Hematopoietic multipotent progenitor cell (in vitro differentiated cells): Measurements from ENCODE around the gene FGF19. TPM values are rescaled to one million over a fixed set of nuclear protein-coding genes. Genes with fewer than 3 reads are reported as not detected.

Experiments used
- total RNA-seq: library from RNA; depleted of rRNA; stranded (reverse); fragments of >200 nt; gene quantifications from one replicate; pipeline ENCODE4 v1.2.3, GENCODE V29; 2012

FGF19 gene
- total RNA-seq, 1 donor = not detected

Other genes with a start within 250 kb of the FGF19 start
- gene LINC01488, start 222.4 kb downstream of the FGF19 start, total RNA-seq = not detected
- gene CCND1, start 62.9 kb downstream of the FGF19 start, total RNA-seq = 1.6 TPM
- gene LTO1, start 28.7 kb downstream of the FGF19 start, total RNA-seq = 23.2 TPM
- not detected for gene FGF4, start 71.3 kb upstream of the FGF19 start, total RNA-seq
- gene FGF3, start 115.4 kb upstream of the FGF19 start, total RNA-seq = not detected